Liver (tissue), 9 donors: ENCODE data around the gene HOXB4. TPM values are rescaled to one million over a fixed set of nuclear protein-coding genes. Genes with fewer than 3 reads are reported as not detected.

ENCODE experiments used
- DNase-seq: peaks from one replicate; pipeline ENCODE4 v3.0.0-alpha.2; 2017; ENCODE audit warnings: low spot score
- H3K27ac ChIP-seq, 2 donors: one replicate each; pipeline ENCODE4 v1.7.0; 2013; ENCODE audit warnings: inconsistent platforms in 2 of 2, low read length in 2 of 2, control low read depth in 1 of 2, low read depth in 1 of 2, mild to moderate bottlenecking in 1 of 2
- H3K27me3 ChIP-seq, 4 donors: one replicate each; pipeline versions ENCODE4 v1.6.1 to v1.7.0; 2013; ENCODE audit warnings: low read length in 3 of 4, inconsistent platforms in 1 of 4, mild to moderate bottlenecking in 1 of 4, moderate library complexity in 1 of 4; ENCODE audit not compliant: control insufficient read depth in 4 of 4, insufficient read depth in 4 of 4
- H3K36me3 ChIP-seq, 4 donors: one replicate each; pipeline versions ENCODE4 v1.6.1 to v1.7.0; 2013; ENCODE audit warnings: low read length in 3 of 4, mild to moderate bottlenecking in 3 of 4, low read depth in 1 of 4, moderate library complexity in 1 of 4; ENCODE audit not compliant: control insufficient read depth in 4 of 4, insufficient read depth in 3 of 4
- H3K4me1 ChIP-seq, 4 donors: one replicate each; pipeline versions ENCODE4 v1.6.1 to v1.7.0; 2013; ENCODE audit warnings: low read length in 3 of 4, mild to moderate bottlenecking in 3 of 4, moderate library complexity in 1 of 4; ENCODE audit not compliant: control insufficient read depth in 4 of 4, insufficient read depth in 4 of 4
- H3K4me3 ChIP-seq, 3 donors: one replicate each; pipeline versions ENCODE4 v1.6.1 to v1.7.0; 2013; ENCODE audit warnings: low read length in 3 of 3, control low read depth in 1 of 3, low read depth in 1 of 3, mild to moderate bottlenecking in 1 of 3
- H3K9ac ChIP-seq, 2 donors: one replicate each; pipeline ENCODE4 v1.7.0; 2013; ENCODE audit warnings: low read length in 2 of 2, mild to moderate bottlenecking in 2 of 2, moderate library complexity in 2 of 2, control low read depth in 1 of 2, low read depth in 1 of 2
- H3K9me3 ChIP-seq, 4 donors: one replicate each; pipeline versions ENCODE4 v1.6.1 to v1.7.0; 2013; ENCODE audit warnings: low read length in 3 of 4; ENCODE audit not compliant: control insufficient read depth in 4 of 4
- EGR1 ChIP-seq, 2 donors: IDR thresholded peaks; 2 replicates each; pipeline ENCODE4 v1.6.1; 2016 to 2018; ENCODE audit warnings: antibody characterized with exemption in 2 of 2, low read depth in 2 of 2
- FOXA2 ChIP-seq: IDR thresholded peaks from 2 replicates; pipeline ENCODE4 v1.6.1; 2016; ENCODE audit warnings: antibody characterized with exemption
- GABPA ChIP-seq, 2 donors: IDR thresholded peaks in 1 of 2; conservative IDR thresholded peaks in 1 of 2; 2 replicates each; pipeline ENCODE4 v1.6.1; 2016; ENCODE audit warnings: antibody characterized with exemption in 2 of 2, mild to moderate bottlenecking in 1 of 2, moderate library complexity in 1 of 2
- HNF4A ChIP-seq, 2 donors: conservative IDR thresholded peaks; 2 replicates each; pipeline ENCODE4 v1.6.1; 2016; ENCODE audit warnings: antibody characterized with exemption in 2 of 2, mild to moderate bottlenecking in 2 of 2
- JUND ChIP-seq, 2 donors: IDR thresholded peaks; 2 replicates each; pipeline ENCODE4 v1.6.1; 2016; ENCODE audit warnings: antibody characterized with exemption in 2 of 2
- NR2F2 ChIP-seq: IDR thresholded peaks from 2 replicates; pipeline ENCODE4 v1.6.1; 2016; ENCODE audit warnings: antibody characterized with exemption
- RAD21 ChIP-seq, 2 donors: IDR thresholded peaks; 2 replicates each; pipeline ENCODE4 v1.6.1; 2016; ENCODE audit warnings: antibody characterized with exemption in 2 of 2, mild to moderate bottlenecking in 2 of 2
- TAF1 ChIP-seq: conservative IDR thresholded peaks from 2 replicates; pipeline ENCODE4 v1.6.1; 2016; ENCODE audit warnings: antibody characterized with exemption, mild to moderate bottlenecking
- YY1 ChIP-seq: IDR thresholded peaks from 2 replicates; pipeline ENCODE4 v1.6.1; 2016; ENCODE audit warnings: antibody characterized with exemption, mild to moderate bottlenecking
- WGBS: extraction: QIAGEN DNeasy Blood & Tissue Kit; methylation state at CpG from one replicate; pipeline ENCODE4 v1.1.7; 2013; 5-methylcytosine and 5-hydroxymethylcytosine counted together
- polyA plus RNA-seq, 2 donors: library from polyadenylated mRNA; stranded (reverse) in 1 of 2; unstranded in 1 of 2; fragments of 200-250 nt in 1 of 2; fragments of >200 nt in 1 of 2; fragmentation: Nextera tagmentation in 1 of 2; extraction: Ambion mirVana in 1 of 2; gene quantifications; one replicate each; pipeline versions ENCODE4 v1.2.1 to v1.2.3, GENCODE V29; 2013 to 2015
- total RNA-seq, 2 donors: library from RNA; depleted of rRNA; stranded (reverse); fragments of >200 nt; gene quantifications; one replicate each; pipeline ENCODE4 v1.2.3, GENCODE V29; 2014
- TF ChIP-seq, protein P1 (sequence below): fragments of 150-350 bp; IDR thresholded peaks from 2 replicates; pipeline ENCODE4 v1.5.1; 2017; ENCODE audit warnings: improper control_type of control experiment, low read depth, low read length; ENCODE audit not compliant: missing input control
- TF ChIP-seq, protein P2 (sequence below): IDR thresholded peaks from 2 replicates; pipeline ENCODE4 v1.6.1; 2016; ENCODE audit warnings: antibody characterized with exemption
- TF ChIP-seq, protein P3 (sequence below): IDR thresholded peaks from 2 replicates; pipeline ENCODE4 v1.6.1; 2016; ENCODE audit warnings: antibody characterized with exemption
- donor health status: healthy.
- donor health status: healthy.
- donor health status: healthy.
- donor health status: healthy.
- donor health status: healthy.

Gene HOXB4
- total and polyA plus RNA-seq, 4 donors: 0.19 to 0.75 (median 0.50) TPM

DNA sequence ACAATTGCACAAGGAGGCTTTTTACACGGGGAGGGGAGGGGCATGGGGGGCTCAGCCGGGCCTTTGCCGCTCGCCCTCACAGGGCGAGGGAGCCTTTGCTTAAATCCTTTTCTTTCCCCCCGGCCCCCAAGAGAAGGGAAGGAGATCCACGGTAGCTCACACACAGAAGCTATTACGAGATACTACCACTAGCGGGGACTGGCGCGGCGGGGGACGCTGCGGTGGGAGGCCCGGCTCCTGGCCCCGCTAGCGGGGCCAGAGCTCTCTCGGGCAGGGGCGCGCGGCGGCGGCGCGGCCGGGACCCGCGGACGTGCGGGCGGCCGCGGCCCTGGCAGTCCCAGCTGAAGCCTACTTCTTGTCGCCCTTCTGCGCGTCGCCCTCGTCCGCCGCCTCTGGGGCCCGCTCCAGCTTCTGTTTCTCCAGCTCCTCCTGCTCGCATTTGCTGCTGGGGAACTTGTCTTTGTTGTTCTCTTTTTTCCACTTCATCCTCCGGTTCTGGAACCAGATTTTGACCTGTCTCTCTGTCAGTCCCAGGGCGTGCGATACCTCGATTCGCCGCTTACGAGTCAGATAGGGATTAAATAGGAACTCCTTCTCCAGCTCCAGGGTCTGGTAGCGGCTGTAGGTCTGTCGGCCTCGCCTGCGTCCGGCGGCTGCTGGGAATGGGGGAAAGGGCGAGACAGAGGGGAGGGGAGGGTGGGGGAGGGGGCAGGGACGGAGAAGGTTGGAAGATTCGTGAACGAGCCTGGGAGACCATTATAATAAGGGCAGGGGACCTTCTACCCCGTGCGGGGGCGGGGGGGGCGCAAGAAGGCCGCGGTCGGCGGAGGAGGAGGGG lies 34.9 kb upstream of the HOXB4 start:
- peak overlapping the region in 1 of 3 donors; percentile 39 for H3K4me3 ChIP-seq
- no peaks in the 10 kb centered on the region for H3K36me3 ChIP-seq
- no peak for DNase-seq
- H3K27me3 ChIP-seq: peaks cover 11 to 30% (median 23%) of the 10 kb centered on the region in 4 donors
- no peaks in the 10 kb centered on the region for H3K9me3 ChIP-seq
- 4% methylated on average over 67 of the region's 67 CpGs for WGBS
- TF ChIP-seq, protein P1, sequence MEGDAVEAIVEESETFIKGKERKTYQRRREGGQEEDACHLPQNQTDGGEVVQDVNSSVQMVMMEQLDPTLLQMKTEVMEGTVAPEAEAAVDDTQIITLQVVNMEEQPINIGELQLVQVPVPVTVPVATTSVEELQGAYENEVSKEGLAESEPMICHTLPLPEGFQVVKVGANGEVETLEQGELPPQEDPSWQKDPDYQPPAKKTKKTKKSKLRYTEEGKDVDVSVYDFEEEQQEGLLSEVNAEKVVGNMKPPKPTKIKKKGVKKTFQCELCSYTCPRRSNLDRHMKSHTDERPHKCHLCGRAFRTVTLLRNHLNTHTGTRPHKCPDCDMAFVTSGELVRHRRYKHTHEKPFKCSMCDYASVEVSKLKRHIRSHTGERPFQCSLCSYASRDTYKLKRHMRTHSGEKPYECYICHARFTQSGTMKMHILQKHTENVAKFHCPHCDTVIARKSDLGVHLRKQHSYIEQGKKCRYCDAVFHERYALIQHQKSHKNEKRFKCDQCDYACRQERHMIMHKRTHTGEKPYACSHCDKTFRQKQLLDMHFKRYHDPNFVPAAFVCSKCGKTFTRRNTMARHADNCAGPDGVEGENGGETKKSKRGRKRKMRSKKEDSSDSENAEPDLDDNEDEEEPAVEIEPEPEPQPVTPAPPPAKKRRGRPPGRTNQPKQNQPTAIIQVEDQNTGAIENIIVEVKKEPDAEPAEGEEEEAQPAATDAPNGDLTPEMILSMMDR: peak; percentile 6
- no peak for TF ChIP-seq NR2F2
- no peak overlapping the region for H3K27ac ChIP-seq
- peaks cover 0 to 26% (median 9%) of the 10 kb centered on the region in 4 donors for H3K4me1 ChIP-seq
- H3K9ac ChIP-seq: no peak overlapping the region

DNA sequence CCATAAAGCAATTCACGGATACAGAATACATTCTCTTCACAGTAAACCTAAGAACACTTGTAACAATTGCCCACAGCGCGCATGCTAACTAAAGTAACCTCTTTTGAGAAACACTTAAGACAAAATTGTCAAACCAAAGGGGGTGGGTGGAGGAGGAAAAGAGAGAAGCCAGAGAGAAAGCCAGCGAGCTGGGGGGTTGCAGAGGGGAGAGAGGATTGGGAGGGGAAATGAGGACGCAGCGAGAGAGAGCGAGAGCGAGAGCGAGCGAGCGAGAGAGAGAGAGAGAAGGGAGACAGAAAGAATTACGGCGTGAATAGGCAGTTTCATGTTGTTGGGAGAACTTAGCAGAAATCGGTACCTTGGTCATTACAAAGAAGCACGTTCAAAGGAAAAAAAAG lies 34.3 kb upstream of the HOXB4 start:
- Histone ChIP-seq H3K9me3 (no peaks in the 10 kb centered on the region), H3K36me3 (no peaks in the 10 kb centered on the region), H3K4me3 (peak overlapping the region in 1 of 3 donors; percentile 39), H3K4me1 (peaks cover 0 to 20% (median 9%) of the 10 kb centered on the region in 4 donors), H3K27ac (no peak overlapping the region), H3K9ac (no peak overlapping the region), H3K27me3 (peaks cover 11 to 26% (median 19%) of the 10 kb centered on the region in 4 donors)
- TF ChIP-seq JUND (IDR thresholded peaks at IDR 0.05) (no peak), TAF1 (no peak)
- 3% methylated on average over 15 of the region's 15 CpGs for WGBS
- DNase-seq: no peak

DNA sequence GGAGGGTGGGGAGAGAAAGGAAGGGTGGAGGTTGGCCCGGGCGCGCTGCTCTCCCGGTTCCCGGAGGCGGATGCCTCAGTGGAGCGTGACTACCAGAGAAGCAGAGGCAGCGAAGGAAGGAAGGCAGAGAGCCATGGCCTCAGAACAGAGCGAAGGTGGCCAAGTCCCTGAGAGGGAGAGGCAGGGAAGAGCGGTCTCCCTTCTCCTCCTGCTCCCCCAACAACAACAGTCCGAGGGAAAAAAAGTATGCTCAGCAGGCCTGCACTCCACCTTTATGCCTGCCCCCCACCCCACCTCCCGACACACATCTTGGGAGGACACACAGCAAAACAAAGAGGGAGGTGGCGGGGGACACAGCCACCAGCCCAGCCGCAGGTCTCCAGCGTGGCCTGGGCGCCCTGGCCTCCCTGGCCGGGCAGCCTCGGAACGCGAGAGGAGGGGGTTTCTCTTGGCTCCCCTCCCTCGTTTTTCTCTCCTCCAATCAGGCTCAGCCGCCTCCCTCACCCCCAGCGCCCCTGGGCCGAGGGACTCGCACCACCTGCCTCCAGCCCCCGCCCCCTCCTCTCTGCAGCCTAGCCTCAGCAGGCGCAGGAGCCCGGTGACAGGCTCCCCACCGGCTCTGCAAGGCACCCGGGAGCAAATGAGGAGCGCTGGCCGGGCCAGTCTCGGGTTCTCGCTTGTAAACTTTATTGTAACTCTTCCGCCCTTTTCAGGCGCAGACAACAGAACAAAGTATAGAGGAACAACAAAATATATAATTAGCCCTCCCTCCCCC lies 33.7 kb upstream of the HOXB4 start:
- H3K36me3 ChIP-seq: no peaks in the 10 kb centered on the region
- 6% methylated on average over 36 of the region's 36 CpGs for WGBS
- H3K9me3 ChIP-seq: no peaks in the 10 kb centered on the region
- H3K4me1 ChIP-seq: peaks cover 0 to 20% (median 9%) of the 10 kb centered on the region in 4 donors
- peaks cover 11 to 30% (median 16%) of the 10 kb centered on the region in 4 donors for H3K27me3 ChIP-seq
- TF ChIP-seq, protein P2, sequence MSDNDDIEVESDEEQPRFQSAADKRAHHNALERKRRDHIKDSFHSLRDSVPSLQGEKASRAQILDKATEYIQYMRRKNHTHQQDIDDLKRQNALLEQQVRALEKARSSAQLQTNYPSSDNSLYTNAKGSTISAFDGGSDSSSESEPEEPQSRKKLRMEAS: no peak
- TF ChIP-seq GABPA (IDR thresholded peaks at IDR 0.05 in 1 of 2, conservative IDR thresholded peaks at IDR 0.05 in 1 of 2) (no peak), FOXA2 (no peak), EGR1 (IDR thresholded peaks at IDR 0.05; ENCODE audit: low read depth in 2 of 2) (no peak), JUND (IDR thresholded peaks at IDR 0.05) (no peak), TAF1 (no peak), RAD21 (IDR thresholded peaks at IDR 0.05) (no peak), YY1 (no peak), HNF4A (conservative IDR thresholded peaks at IDR 0.05) (no peak)
- TF ChIP-seq, protein P3, sequence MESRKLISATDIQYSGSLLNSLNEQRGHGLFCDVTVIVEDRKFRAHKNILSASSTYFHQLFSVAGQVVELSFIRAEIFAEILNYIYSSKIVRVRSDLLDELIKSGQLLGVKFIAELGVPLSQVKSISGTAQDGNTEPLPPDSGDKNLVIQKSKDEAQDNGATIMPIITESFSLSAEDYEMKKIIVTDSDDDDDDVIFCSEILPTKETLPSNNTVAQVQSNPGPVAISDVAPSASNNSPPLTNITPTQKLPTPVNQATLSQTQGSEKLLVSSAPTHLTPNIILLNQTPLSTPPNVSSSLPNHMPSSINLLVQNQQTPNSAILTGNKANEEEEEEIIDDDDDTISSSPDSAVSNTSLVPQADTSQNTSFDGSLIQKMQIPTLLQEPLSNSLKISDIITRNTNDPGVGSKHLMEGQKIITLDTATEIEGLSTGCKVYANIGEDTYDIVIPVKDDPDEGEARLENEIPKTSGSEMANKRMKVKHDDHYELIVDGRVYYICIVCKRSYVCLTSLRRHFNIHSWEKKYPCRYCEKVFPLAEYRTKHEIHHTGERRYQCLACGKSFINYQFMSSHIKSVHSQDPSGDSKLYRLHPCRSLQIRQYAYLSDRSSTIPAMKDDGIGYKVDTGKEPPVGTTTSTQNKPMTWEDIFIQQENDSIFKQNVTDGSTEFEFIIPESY: no peak
- no peak overlapping the region for H3K4me3 ChIP-seq
- H3K27ac ChIP-seq: no peak overlapping the region
- no peak overlapping the region for H3K9ac ChIP-seq
- DNase-seq: no peak
